GM21717 (cell line): ENCODE data around the gene RABL6.
"Not testable (repeated sequence)": the region's sequence is repeated elsewhere in the genome, so short reads cannot be mapped to it uniquely, and the experiment has no call there.

Source experiments
- ATAC-seq: cut with Tn5 transposase; IDR thresholded peaks from one replicate; pipeline ENCODE4 v1.9.1; 2021; ENCODE audit warnings: mild to moderate bottlenecking, moderate library complexity; ENCODE audit not compliant: unreplicated experiment

RABL6 gene

GRCh38 chr9:136774416-136775045 is 33.2 kb upstream of the RABL6 start:
- no peak for ATAC-seq

GRCh38 chr9:136775191-136775590 is 32.6 kb upstream of the RABL6 start:
- ATAC-seq = no peak

- ATAC-seq = no peak
Measured at GRCh38 chr9:136776947-136777346, 30.8 kb upstream of the RABL6 start.

GRCh38 chr9:136777359-136777758 is 30.4 kb upstream of the RABL6 start:
- no peak for ATAC-seq

- no peak for ATAC-seq
Measured at GRCh38 chr9:136779808-136780207, 27.9 kb upstream of the RABL6 start.

- no peak for ATAC-seq
Measured at GRCh38 chr9:136782452-136782851, 25.3 kb upstream of the RABL6 start.

GRCh38 chr9:136784249-136784996 is 23.3 kb upstream of the RABL6 start:
- ATAC-seq = no peak

- no peak for ATAC-seq
Measured at GRCh38 chr9:136784997-136785361, 22.8 kb upstream of the RABL6 start.

GRCh38 chr9:136785565-136786355 is 22.0 kb upstream of the RABL6 start:
- not testable (repeated sequence) for ATAC-seq

- no peak for ATAC-seq
Measured at GRCh38 chr9:136786451-136786850, 21.3 kb upstream of the RABL6 start.

- ATAC-seq = not testable (repeated sequence)
Measured at GRCh38 chr9:136786983-136787382, 20.8 kb upstream of the RABL6 start.

GRCh38 chr9:136787690-136788400 is 19.9 kb upstream of the RABL6 start:
- ATAC-seq = no peak

GRCh38 chr9:136788644-136789522 is 18.9 kb upstream of the RABL6 start:
- not testable (repeated sequence) for ATAC-seq

GRCh38 chr9:136789523-136789937 is 18.2 kb upstream of the RABL6 start:
- ATAC-seq = no peak

GRCh38 chr9:136790640-136791515 is 16.9 kb upstream of the RABL6 start, which contains the start of gene TMEM141:
TMEM141 (plus strand) TSS chr9:136791344; CDS start chr9:136791371, 27 bp downstream.
- peak; percentile 80 for ATAC-seq

- ATAC-seq = peak; percentile 14
Measured at GRCh38 chr9:136791516-136792276, 16.1 kb upstream of the RABL6 start.

- ATAC-seq = no peak
Measured at GRCh38 chr9:136792321-136793085, 15.2 kb upstream of the RABL6 start.
